ENCODE results near the gene PNMA8C.

GRCh38 chr19:46441866-46442265, 13.1 kb upstream of the PNMA8C start:
- TF ChIP-seq CTCF (IDR thresholded peaks at IDR 0.05; ENCODE audit: low read depth, low read length) (no peak), EZH2phosphoT487 (IDR thresholded peaks at IDR 0.05; ENCODE audit: low read depth) (no peak)

Data from OCI-LY3 (cell line).